HG02885 (cell line): ENCODE results near the gene NTSR2.

Experiments used
- ATAC-seq: cut with Tn5 transposase; IDR thresholded peaks from one replicate; pipeline ENCODE4 v1.9.1; 2021; ENCODE audit warnings: mild to moderate bottlenecking; ENCODE audit not compliant: unreplicated experiment, poor library complexity

NTSR2 gene

DNA sequence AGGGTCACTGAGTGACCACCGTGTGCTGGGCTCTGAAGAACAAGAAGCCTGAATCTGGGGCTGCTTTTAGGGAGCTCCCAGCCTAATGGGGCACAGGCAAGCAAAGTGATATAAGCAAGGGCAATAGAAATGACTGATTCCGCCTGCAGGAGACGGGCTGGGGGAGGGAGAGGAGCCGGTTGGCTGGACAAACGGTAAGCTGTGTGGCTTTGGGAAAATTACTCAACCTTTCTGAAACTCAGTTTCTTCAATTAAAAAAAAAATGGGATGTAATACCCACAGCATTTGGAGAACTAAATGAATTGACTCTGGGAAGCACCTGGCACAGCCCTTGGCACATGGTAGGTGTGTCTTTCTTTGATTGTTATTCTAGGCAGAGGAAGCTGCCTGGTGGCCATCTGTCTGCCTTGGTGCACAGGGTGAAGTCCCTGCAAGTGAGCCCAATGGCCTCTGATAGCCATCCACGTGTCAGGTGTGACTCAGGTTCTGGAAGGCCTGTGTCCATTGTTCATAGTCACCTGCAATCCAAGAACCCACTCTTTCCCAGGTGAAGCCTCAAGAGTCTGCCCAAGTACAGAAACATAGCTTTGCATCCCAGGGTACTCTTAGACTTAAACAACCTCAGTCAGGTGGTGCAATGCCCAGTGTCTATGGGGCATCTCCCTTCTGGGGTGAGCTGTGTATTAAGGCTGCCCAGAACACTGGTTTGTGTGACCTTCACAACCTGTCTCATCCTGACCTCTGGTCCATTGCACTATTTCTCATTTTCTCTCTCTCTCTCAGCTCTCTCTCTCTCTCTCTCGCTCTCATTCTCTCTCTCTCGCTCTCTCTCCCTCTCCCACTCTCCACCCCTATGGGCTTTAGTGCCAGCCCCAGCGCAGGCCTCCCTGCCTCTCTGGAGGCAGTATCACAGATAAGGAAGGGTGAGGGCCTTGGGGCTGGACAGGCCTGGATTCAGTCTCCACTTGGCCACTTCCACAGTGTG, 30.0 kb upstream of the NTSR2 start:
- ATAC-seq: no peak

DNA sequence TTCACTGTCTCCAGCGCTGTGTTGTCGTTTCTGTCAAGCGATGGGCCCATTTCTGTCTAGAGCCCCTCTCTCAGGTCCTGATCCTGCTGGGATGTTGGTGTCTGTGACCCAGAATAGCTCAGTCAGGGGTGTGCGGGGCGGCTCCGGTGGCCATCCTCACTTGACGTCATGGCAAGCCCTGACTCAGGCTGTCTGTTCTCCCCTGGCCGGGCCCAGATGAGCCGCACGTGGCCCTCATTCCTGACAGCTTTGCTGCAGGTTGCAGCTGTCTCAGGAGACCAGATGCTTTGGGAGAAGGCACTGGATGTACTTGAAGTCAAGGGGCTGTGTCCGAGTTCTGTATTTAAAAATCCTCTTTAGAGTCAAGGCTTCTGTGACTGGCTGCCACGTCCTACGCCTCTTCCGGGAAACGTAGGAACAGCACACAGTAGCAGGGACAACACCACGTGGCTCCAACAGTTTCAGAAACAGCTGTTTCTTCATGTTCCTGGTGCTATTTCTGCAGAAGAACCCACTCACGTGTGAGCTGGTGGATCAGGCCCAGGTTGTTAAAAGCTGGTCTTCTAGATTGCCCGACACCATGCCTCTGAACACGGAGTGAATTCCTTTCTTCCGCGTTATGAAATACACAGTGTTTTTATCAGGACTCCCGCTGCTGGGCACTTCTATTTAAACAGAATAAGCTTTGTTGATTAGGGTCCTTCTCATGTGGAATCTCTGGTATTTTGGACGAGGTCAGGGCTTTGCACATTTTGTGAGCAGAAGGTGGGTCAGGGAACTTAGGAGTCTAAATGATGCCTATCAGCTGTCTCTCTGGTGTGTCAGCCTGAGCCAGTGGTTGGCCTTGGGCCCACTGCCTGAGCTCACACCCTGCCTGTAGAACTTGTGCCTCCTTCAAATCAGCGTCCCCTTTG, 28.3 kb upstream of the NTSR2 start:
- no peak for ATAC-seq

DNA sequence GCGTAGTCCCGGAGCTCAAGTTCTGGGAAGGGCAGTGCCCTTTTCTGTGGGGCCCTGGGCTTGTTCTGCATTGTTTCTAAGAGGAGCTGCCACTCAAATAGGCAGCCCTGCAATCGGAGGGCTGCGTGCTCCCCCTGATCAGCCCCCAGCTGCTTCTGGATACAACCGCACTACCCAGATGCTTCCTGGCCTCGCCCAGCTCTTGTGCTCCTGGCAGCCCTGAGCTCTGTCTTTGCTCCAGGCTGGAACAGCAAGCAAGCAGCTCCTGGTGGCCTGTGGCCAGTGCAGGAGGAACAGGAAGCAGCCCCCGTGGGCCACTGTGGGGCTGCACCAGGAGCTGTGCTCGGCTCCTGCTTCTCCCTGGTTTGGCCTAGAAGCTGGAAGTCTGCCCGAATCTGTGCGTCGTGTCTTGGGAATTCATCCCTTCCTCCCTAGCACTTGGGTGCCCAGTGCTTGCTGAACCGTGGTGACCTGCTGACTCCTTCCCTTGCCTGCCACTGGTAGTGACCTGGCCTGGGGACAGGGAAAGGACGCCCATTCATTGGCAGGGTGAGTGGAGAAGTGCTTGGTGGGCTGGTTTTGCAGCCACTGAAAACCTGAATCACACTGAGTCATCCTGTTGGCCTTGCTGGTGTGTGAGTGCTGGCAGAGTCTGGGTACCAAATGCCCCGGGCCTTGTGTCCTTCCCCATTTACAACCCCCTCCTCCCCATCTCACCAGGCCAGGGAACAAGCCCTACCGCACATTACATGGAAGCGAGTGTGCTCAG, 27.3 kb upstream of the NTSR2 start:
- no peak for ATAC-seq

DNA sequence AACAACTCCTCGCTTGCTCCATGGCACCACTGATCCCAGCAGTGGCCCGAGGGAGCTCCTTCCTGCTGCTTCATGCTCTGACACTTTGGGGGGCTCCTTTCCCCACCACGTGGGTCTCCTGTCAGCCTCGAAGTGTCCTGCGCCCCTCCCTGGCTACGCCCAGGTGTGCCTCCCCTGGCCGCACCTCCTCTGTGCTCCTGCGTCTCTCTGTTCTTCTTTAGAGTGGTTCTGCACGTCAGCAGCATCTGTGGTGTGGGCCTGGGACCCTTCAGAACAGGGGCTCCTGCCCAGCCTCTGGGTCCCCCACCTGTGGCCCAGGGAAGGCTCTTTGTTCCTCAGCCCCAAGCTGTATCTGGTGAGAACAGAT, 26.7 kb upstream of the NTSR2 start:
- no peak for ATAC-seq

DNA sequence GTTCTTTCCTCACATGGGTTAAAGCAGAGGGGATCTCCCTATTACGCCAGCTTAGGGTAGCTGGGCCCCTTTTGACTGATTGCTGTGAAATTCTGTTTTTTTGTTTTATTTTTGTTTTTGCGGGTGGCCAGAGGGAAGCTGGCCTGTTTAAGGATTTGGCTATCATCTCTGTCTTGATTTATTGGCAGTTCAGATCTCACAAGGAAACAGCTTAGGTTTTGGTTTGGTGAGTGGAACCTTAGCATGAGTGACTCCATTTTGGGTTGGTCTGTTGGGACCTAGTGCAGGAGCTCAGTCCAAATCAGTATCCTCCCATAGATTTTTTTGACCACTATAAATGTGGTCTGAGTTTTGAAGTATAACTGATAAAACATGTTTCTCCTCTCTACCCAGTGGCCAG, 25.6 kb upstream of the NTSR2 start:
- ATAC-seq: no peak

DNA sequence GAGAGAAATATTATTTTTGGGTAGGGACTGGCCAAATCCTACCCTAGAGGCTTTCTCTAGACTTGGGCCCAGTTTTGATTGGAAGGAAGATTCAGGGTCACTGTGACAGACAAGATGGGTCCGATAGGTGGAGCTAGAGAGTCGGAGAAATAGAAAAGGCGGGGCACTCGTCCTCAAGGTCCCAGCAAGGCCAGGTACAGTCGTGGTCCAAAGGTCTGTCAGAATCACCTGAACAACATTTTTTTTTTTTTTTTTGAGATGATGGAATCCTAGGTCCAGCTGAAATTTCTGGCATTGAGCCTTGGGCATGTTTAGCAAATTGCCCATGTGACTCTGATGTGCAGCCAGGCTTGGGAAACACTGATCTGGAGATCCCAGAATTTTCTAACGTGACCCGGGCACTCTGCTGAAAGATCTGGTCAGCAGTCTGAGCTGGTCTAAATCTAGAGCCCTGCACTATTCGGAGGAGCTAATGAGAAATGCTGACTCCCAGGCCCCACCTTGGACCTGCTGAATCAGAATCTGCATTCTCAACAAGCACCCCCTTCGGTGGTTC, 23.0 kb upstream of the NTSR2 start:
- peak; percentile 81 for ATAC-seq

DNA sequence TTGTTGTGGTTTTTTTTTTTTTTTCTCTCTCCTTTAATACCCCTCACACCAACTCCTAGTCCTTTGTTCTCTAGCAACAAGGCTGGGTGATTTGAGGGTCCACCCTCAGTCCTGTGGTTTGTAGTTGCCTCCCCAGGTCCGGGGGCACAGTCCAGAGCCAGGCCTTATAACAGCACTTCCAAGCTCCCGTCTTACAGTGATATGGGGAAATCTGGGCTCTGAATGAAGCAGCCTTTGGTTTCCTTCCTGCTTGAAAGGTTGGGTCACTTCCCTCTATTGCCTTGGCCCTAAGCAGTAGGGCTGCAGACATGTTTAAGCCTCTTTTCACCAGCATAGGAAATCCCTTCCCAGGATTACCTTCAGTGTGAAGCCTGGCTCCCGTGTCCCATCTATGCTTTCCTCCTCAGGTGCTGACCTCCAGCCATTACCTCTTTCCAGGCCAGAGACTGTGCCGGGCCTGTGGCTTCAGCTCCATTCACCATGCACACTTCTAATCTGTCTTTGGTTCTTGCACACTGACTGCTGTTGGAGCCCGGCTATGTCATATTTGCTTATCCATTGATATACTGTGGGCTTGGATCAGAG, 21.2 kb upstream of the NTSR2 start:
- no peak for ATAC-seq

DNA sequence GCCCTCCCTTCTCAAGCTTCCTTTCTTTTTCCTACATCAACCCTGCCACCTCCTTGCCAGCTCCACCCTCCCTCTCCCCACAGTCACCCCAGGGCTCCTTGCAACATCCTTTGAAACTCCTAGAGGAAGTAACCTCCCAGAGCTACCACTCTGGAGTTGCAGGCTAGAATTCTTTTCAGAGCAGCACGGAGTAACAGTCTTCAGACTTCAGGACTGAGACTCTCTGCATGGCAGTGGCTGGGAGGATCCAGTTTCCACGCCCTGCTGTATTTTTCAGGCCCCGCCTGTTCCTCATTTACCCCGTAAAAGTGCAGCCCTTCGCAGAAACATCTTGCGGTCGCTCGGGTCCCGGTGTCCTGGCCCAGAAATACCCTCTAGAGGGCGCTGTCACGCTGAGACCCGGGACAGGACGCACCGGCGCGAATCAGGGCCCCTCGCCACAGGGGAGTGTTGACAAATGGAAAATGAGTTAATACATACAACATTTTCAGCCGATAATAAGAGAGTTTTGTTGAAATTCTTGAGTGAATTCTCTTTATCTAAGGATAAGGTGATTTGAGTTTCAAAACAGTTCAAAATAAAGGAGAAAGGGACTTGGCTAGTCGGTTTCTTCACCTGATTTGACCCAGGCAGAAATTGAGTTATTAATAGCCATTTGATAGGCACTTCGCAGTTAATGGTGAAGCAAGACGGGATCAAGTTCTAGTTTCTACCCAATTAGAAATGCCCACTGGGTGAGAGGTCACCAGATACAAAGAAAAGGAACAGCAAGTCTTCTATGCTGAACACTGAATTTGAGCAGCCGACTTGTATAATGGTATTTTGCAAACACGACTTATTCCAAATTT, 18.5 kb upstream of the NTSR2 start:
- peak; percentile 82 for ATAC-seq

DNA sequence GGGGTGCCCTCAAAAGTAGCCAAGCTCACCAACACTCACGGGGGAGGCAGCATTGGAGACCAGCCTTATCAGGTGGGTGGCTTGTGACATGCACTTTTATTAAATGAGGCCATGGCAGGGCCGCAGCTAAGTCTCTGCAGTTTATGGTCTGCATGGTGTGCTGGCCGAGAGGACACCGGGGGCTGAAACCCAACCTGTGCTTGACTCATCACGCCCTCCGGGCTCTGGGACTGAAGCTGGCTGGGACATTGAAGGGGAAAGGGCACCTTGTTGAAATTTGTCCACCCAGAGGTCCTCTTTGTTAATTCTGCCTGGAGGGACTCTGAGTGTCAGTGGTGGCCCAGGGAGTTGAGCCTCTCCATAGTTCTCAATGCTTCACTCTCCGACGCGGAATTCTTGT, 17.7 kb upstream of the NTSR2 start:
- ATAC-seq: no peak

DNA sequence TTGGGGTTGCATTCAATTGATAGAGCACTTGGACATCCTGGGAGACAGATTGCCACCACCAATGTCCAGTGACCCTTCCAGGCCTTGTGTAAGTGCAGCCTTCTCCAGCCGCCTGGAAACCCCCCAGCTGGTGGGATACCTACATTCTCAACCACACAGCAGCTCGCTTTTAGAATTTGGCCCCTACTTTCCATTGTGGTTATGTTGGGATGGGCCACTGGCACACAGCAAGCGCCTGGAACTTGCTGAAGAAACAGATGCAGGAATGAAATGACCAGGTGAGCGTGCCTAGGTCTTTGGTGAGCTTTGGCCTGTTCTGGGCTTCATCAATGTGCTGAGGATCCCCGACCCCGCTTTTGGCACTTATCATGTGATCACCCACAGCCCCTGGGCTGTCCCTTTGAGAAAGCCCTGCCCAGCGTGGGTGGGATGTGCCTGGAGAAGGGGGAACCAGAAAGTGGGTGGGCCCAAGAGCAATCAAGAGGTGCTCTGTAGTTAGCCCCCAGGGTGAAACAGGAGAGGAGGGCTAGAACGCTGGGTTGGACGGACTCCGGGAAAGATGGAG, 16.0 kb upstream of the NTSR2 start:
- ATAC-seq: no peak

DNA sequence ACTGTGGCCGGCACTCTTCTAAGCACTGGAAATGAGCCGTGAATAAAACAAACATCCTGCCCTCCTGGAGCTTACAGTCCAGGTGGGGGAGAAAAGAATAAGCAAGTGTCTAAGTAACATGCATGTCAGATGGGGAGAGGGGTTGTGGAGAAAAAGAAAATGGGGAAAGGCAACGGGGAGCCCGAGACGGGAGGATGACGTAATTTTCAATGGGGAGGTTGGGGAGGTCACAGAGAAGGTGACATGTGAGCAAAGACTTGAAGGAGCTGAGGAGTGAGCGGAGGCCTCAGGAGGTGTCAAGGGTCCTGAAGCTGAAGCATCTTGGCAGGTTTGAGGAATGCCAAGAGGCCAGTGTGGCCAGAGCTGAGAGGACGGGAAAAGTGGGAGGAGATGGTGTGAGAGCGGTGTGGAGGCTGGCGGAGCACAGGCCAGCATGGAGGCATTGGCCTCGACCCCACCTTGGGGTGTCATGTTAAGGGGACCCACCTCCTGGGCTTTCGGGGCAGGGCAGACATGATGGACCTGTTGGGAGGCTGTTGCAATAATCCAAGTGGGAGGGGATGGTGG, 15.0 kb upstream of the NTSR2 start:
- no peak for ATAC-seq

DNA sequence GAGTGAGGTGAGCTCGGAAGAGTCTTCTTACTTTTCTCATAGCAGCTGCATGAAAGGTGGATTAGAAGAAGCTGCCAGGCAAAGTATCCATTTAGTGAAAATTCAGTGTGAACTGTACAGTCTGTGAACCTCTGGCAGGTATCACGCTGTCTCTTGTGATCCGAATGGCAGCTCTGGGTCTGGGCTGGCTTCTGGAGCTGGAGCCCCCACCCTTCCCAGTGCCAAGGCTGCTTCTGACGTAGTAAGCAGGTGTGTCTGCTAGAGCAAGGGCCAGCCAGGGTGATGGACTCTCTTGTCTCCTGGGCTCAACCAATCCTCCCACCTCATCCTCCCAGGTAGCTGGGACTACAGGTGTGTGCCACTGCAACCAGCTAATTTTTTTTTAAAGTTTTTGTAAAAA, 14.0 kb upstream of the NTSR2 start:
- no peak for ATAC-seq

DNA sequence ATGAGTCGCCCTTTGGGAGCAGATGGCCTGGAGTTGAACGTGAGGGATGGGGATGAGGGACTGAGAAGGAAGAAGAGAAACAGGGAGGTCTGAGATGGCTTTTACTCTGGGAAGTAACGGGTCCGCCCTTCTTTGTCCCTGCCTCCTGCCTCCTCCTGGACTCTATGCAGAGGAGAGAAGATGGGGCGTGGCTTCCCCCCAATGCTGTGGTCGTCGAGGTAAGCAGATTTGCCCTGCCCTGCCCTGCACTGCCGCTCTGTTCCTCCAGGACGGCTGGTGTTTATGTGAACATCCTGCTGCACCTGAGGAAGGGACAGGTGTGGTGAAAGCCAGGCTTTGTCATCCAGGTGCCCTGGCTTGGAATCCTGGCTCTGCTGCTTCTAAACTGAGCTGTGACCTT, 13.5 kb upstream of the NTSR2 start:
- ATAC-seq: no peak

DNA sequence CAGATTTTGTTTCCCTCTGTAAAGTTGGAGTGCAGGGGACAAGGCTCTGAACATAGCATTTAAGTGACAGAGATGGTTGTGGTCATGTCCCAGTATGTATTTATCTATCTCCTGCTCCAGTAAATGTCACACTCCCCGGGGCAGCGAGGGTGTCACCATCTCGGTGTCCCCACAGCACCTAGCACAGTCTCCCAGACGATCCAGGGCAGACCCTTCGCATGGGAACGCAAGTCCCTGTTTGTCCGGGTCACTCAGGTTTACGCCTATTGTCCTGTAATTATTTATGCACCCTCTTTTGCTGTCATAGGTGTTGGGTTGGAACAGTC, 12.6 kb upstream of the NTSR2 start:
- ATAC-seq: no peak

DNA sequence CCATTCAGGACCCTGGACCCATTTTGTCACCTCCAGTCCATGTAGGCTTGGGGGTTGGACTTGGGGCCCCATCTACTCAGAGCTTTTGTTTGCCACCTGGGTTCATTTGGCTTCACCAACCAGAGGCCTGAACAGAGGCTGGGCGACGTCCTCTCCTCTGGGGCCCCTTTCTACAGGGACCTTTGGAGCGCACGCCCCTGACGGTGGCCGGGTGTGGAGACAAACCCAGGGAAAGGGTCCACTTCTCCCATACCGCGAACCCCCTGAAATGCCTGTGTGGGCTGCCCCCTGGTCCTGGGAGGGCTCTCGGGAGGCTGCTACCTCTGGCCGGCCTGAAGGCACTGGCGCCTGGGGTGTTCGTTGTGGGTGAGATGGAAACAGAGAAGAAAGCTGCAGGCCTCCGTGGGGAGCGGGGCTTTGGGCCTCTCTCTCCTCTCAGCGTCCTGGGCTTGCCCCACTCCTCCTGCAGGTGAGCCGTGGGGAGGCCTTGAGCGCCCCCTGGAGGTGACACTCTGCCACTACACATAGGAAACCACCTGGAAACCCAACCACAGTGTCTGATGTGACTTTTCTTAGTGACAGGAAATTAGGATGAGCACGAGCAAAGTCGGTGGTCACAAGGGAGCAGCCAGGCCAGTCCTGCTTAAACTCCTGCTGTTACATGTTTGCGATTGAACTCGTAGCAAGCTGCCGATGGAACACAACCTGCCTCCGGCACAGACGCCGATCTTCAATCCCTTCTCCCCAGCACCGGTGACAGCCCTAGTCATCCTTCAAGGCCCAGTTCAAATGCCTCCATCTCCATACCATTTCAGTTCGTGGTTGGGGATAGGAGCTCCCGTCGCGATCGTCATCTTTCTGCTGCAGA, 12.0 kb upstream of the NTSR2 start:
- ATAC-seq: peak; percentile 71

DNA sequence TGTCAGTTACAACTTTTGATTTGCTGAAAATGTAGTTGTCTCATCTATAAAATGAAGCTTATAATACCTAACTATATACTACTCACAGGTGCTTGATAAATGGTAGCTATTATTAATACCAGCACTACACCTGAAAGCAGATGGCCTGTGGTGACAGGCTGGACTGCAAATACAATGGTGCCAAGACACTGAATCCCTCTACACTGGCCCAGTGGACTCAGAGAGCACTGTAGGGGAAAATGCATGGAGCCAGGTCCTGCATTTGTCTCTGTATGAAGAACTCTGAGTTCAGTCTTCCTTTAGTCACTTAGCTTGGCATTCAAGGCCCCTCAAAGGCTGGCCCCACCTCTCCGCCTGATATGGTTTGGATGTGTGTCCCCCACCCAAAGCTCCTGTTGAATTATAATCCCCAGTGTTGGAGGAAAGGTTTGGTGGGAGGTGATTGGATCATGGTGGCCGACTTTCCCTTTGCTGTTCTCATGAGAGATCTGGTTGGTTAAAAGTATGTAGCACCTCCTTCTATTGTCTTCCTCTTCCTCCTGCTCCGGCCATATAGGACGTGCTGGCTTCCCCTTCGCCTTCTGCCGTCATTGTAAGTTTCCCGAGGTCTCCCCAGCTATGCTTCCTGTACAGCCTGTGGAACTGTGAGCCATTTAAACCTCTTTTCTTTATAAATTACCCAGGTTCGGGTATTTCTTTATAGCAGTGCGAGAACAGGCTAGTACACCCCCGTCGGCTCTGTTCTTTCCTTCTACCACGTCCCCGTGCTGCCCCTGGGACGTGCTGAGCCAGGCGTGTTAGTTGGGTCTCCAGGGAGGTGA, 11.1 kb upstream of the NTSR2 start:
- ATAC-seq: no peak
